WI38 (cell line): Measurements from ENCODE around the gene ZNF652.

Experiments used
- H3K4me3 ChIP-seq: 2 replicates; pipeline ENCODE4 v1.5.1; 2011; ENCODE audit warnings: low read depth, mild to moderate bottlenecking, control low read depth, low read length
- TF ChIP-seq, protein P1 (sequence below): IDR thresholded peaks from 2 replicates; pipeline ENCODE4 v1.5.1; 2012; ENCODE audit warnings: low read depth, mild to moderate bottlenecking, control low read depth, low read length

Gene ZNF652

DNA sequence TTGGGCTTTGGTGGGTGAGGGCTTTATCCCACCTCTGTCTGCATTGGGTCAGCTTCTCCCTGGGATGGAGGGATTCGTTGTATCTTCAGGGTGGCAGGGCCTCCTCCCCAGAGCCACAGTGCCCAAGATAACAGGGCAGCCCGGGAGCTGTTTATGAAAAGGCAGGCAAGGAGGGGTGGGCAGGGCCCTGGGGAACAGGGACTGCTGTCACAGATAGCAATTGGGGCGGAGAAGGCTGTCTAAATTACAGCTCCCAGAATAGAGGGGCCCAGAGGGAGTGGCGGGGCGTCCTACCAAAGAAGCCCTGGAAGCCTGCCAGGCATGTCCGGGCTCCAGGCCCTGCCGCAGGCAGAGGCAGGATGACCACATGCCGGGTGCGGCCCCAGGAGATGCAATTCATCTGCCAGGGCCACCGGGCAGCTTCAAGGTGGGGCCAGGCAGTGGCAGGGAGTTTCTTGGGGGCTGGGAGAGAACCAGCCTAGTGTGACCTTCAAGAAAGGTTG lies 112.7 kb downstream of the ZNF652 start:
- TF ChIP-seq, protein P1, sequence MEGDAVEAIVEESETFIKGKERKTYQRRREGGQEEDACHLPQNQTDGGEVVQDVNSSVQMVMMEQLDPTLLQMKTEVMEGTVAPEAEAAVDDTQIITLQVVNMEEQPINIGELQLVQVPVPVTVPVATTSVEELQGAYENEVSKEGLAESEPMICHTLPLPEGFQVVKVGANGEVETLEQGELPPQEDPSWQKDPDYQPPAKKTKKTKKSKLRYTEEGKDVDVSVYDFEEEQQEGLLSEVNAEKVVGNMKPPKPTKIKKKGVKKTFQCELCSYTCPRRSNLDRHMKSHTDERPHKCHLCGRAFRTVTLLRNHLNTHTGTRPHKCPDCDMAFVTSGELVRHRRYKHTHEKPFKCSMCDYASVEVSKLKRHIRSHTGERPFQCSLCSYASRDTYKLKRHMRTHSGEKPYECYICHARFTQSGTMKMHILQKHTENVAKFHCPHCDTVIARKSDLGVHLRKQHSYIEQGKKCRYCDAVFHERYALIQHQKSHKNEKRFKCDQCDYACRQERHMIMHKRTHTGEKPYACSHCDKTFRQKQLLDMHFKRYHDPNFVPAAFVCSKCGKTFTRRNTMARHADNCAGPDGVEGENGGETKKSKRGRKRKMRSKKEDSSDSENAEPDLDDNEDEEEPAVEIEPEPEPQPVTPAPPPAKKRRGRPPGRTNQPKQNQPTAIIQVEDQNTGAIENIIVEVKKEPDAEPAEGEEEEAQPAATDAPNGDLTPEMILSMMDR, result no peak
- no peak overlapping the region for H3K4me3 ChIP-seq

DNA sequence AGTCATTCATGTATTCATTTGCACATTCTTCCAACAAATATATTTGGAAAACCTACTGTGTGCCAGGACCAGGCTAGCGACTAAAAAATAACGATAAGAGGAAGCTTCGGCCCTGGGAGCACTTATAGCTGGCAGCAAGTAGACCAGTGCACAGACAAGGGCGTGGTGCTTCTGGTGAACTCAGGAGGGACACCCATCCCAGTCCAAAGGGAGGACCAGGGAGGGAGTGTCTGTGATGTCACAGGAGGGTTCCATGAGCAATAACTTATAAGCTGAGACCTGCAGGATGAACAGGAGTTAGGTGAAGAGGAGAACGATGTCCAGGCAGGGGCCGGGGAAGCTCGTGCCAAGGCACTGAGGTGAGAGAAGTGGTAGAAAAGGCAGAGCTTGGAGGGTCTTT lies 114.1 kb downstream of the ZNF652 start:
- H3K4me3 ChIP-seq, result no peak overlapping the region
- TF ChIP-seq, protein P1, result no peak

DNA sequence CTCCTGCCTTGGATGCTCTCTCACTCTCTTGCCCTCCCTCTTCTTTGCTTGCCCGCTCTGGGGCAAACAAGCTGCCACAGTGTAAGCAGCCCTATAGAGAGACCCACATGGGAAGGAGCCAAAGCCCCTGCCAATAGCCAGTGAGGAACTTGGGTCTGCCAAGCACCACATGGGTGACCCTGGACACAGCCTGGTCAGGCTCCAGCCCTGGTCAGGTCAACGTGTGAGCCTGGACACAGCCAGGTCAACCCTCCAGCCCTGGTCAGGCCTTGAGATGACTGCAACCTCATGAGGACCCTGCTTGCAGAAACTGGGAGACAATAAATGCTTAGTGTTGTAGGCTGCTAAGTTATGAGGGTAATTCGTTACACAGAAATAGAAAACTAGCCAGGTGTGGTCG lies 117.2 kb downstream of the ZNF652 start:
- TF ChIP-seq, protein P1, result no peak
- H3K4me3 ChIP-seq, result no peak overlapping the region
